SKM-1 (cell line): ENCODE results near the gene DNAJA1.
A peak's percentile ranks its signal among the peaks of the same experiment; 100 is the strongest.
"Not testable (repeated sequence)": the region's sequence is repeated elsewhere in the genome, so short reads cannot be mapped to it uniquely, and the experiment has no call there.

Experiments
- DNase-seq: peaks from one replicate; lab custom pipeline; 2025; ENCODE audit not compliant: unreplicated experiment; lab: John Stamatoyannopoulos, UW

Gene DNAJA1

GRCh38 chr9:33080534-33080933 is 55.5 kb downstream of the DNAJA1 start:
- no peak for DNase-seq

GRCh38 chr9:33081128-33081851 is 56.2 kb downstream of the DNAJA1 start:
- peak; percentile 93 for DNase-seq

- no peak for DNase-seq
Observed at GRCh38 chr9:33082128-33082527, 57.1 kb downstream of the DNAJA1 start.

- no peak for DNase-seq
Observed at GRCh38 chr9:33082538-33083326, 57.7 kb downstream of the DNAJA1 start.

GRCh38 chr9:33085672-33086071 is 60.6 kb downstream of the DNAJA1 start:
- not testable (repeated sequence) for DNase-seq
